A673 (cell line): Measurements from ENCODE around the gene THOC7. TPM values are rescaled to one million over a fixed set of nuclear protein-coding genes. Genes with fewer than 3 reads are reported as not detected.

Source experiments
- BruUV-seq: library from RNA; stranded (reverse); fragments of 400-500 nt; replicated peaks from 2 replicates; lab custom pipeline; 2021; lab: Mats Ljungman, UMichigan
- CTCF ChIA-PET: fragments of 300-600 bp; sonication (Branson Sonifier 250); formaldehyde crosslinking; loops from one replicate; lab custom pipeline; 2022; ENCODE audit warnings: antibody characterized with exemption; lab: Charles Lee
- POLR2A ChIA-PET: fragments of 300-600 bp; sonication (Branson Sonifier 250); formaldehyde crosslinking; loops from one replicate; lab custom pipeline; 2022; ENCODE audit warnings: antibody characterized with exemption; ENCODE audit not compliant: low non-redundant PET; lab: Charles Lee
- DNase-seq: peaks from one replicate; pipeline ENCODE4 v3.0.0-alpha.2; 2015; ENCODE audit warnings: low spot score
- H3K27ac ChIP-seq: fragments of 200-600 bp; sonication (generic); 2 replicates; pipeline ENCODE4 v1.5.1; 2016; ENCODE audit warnings: mixed run types, low read depth, mild to moderate bottlenecking, mixed read lengths, antibody characterized with exemption, low read length; ENCODE audit not compliant: poor library complexity, severe bottlenecking
- H3K27me3 ChIP-seq: fragments of 200-600 bp; sonication (generic); replicated peaks from 2 replicates; pipeline ENCODE4 v1.6.1; 2017; ENCODE audit warnings: mixed run types, low read depth, mild to moderate bottlenecking, mixed read lengths, antibody characterized with exemption, low read length; ENCODE audit not compliant: insufficient read depth, poor library complexity
- H3K36me3 ChIP-seq: fragments of 200-600 bp; sonication (generic); 2 replicates; pipeline ENCODE4 v1.6.1; 2016; ENCODE audit warnings: mixed run types, mild to moderate bottlenecking, mixed read lengths, antibody characterized with exemption, low read length; ENCODE audit not compliant: insufficient read depth, poor library complexity, severe bottlenecking
- H3K4me1 ChIP-seq: fragments of 200-600 bp; sonication (generic); 2 replicates; pipeline ENCODE4 v1.6.1; 2017; ENCODE audit warnings: mixed run types, mild to moderate bottlenecking, mixed read lengths, antibody characterized with exemption, low read length; ENCODE audit not compliant: insufficient read depth, poor library complexity, severe bottlenecking
- H3K4me3 ChIP-seq: fragments of 200-600 bp; sonication (generic); 2 replicates; pipeline ENCODE4 v1.5.1; 2016; ENCODE audit warnings: low read depth, mixed run types, mild to moderate bottlenecking, mixed read lengths, low read length; ENCODE audit not compliant: poor library complexity, severe bottlenecking
- H3K9me3 ChIP-seq: fragments of 200-600 bp; sonication (generic); 2 replicates; pipeline ENCODE4 v1.6.1; 2016; ENCODE audit warnings: mixed run types, low read depth, mild to moderate bottlenecking, mixed read lengths, antibody characterized with exemption, low read length; ENCODE audit not compliant: poor library complexity, severe bottlenecking
- EZH2 ChIP-seq: fragments of 200-600 bp; sonication (generic); IDR thresholded peaks from 2 replicates; pipeline ENCODE4 v1.6.1; 2017; ENCODE audit warnings: borderline replicate concordance, low read depth, mild to moderate bottlenecking, mixed read lengths, antibody characterized with exemption, low read length; ENCODE audit not compliant: poor library complexity, severe bottlenecking
- intact Hi-C: fragments of 100-400 bp; cut with micrococcal nuclease; formaldehyde crosslinking; loops from one replicate; pipeline ENCODE4 v1.10.0; 2022; ENCODE audit not compliant: unreplicated experiment
- total RNA-seq: library from RNA; stranded (reverse); gene quantifications from 2 replicates; pipeline ENCODE4 v1.2.3, GENCODE V29; 2021
- TF ChIP-seq, protein P1 (sequence below): fragments of 300-800, 200-600 bp; sonication (generic); conservative IDR thresholded peaks from 2 replicates; pipeline ENCODE4 v1.5.1; 2017; ENCODE audit warnings: low read depth, mild to moderate bottlenecking, antibody characterized with exemption, low read length, moderate library complexity, mixed read lengths

Gene THOC7
- total RNA-seq, 1 experiment from 2014 or later: 37.3 TPM

DNA sequence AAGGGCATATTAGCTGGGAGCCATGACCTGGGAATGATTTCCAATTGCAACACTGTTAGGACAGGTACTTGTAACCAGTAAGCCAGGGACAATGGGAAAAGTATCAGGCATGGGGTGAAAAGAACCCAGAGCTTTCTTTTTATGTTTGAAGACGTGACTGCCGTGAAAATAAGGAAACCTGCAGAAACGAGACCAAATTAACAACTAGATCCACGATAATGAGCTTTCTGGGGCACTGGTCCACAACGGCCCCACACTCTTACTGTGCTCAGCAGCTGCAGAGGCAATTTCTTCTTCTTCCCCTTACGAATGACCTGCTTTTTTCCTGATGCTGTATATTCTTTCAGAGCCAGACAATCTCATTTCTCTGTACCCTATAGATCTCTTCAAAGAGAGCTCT lies 33.1 kb downstream of the THOC7 start:
- BruUV-seq: no TSS peak
- ChIA-PET POLR2A (no interaction called here), CTCF (no interaction called here)
- Histone ChIP-seq H3K4me3 (no peak overlapping the region), H3K36me3 (no peaks in the 10 kb centered on the region), H3K27ac (no peak overlapping the region), H3K27me3 (no peaks in the 10 kb centered on the region), H3K4me1 (no peaks in the 10 kb centered on the region), H3K9me3 (no peaks in the 10 kb centered on the region)
- DNase-seq: no peak
- intact Hi-C loops: no loop called here
- TF ChIP-seq, protein P1, sequence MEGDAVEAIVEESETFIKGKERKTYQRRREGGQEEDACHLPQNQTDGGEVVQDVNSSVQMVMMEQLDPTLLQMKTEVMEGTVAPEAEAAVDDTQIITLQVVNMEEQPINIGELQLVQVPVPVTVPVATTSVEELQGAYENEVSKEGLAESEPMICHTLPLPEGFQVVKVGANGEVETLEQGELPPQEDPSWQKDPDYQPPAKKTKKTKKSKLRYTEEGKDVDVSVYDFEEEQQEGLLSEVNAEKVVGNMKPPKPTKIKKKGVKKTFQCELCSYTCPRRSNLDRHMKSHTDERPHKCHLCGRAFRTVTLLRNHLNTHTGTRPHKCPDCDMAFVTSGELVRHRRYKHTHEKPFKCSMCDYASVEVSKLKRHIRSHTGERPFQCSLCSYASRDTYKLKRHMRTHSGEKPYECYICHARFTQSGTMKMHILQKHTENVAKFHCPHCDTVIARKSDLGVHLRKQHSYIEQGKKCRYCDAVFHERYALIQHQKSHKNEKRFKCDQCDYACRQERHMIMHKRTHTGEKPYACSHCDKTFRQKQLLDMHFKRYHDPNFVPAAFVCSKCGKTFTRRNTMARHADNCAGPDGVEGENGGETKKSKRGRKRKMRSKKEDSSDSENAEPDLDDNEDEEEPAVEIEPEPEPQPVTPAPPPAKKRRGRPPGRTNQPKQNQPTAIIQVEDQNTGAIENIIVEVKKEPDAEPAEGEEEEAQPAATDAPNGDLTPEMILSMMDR: no peak
- TF ChIP-seq EZH2: no peak

DNA sequence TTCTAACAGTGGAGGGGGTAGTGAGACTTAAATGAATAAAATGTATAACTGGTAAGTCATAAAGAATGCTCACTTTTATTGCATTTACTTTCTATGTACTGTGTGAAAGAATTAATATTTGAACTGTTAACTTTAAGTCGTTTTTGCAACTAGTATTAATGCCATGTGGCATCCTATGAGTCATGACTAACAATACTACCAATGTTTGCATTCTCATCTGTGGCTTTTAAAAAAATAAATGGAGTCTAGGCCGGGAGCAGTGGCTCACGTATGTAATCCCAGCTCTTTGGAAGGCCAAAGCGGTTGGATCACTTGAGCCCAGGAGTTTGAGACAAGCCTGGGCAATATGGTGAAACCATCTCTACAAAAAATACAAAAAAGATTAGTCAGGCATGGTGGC lies 39.3 kb downstream of the THOC7 start:
- CTCF ChIA-PET: no interaction called here
- Histone ChIP-seq H3K27ac (no peak overlapping the region), H3K4me1 (no peaks in the 10 kb centered on the region), H3K9me3 (no peaks in the 10 kb centered on the region), H3K36me3 (no peaks in the 10 kb centered on the region), H3K27me3 (no peaks in the 10 kb centered on the region), H3K4me3 (no peak overlapping the region)
- POLR2A ChIA-PET: no interaction called here
- no peak for TF ChIP-seq EZH2
- TF ChIP-seq, protein P1: no peak
- BruUV-seq: no TSS peak
- intact Hi-C loops: no loop called here
- no peak for DNase-seq

DNA sequence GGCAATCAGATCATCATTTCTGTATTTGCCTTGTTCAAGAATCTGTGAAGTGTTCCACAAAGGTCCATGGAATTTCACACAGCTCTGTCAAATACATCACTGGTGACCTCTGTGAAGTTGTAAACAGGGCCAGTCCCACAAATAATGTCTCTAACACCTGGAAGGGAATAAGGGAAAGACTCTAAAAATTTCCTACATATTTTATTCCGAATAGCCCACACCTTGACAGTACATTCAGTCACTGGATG lies 44.5 kb downstream of the THOC7 start, which contains the start of gene C3orf49:
C3orf49 (plus strand) TSS at position 149 of the 248 bp plus-strand sequence. CDS start 173 bp downstream, outside the sequence.
- no peak within 1 kb of the TSS for H3K4me3 ChIP-seq
- H3K27me3 ChIP-seq: no peaks in the 10 kb centered on the region
- H3K27ac ChIP-seq: no peak within 1 kb of the TSS
- intact Hi-C loops: loop anchor here (5.0 kb wide), 1 partner anchor 157 kb away; no protein-coding TSS in a partner anchor
- no peaks in the 10 kb centered on the region for H3K4me1 ChIP-seq
- DNase-seq: no peak
- ChIA-PET CTCF (interaction anchor here (0.9 to 1.3 kb wide), 2 partner anchors 454 to 468 kb away, joined by 3 to 4 read pairs; no protein-coding TSS in a partner anchor), POLR2A (no interaction called here)
- no peaks in the 10 kb centered on the region for H3K9me3 ChIP-seq
- TF ChIP-seq EZH2: no peak
- TF ChIP-seq, protein P1: no peak
- no TSS peak for BruUV-seq
- no peaks in the 10 kb centered on the region for H3K36me3 ChIP-seq
